GM12873 (cell line): ENCODE measurements around the gene GAPDHS.

ENCODE experiments used
- TF ChIP-seq, protein P1 (sequence below): IDR thresholded peaks from 2 replicates; pipeline ENCODE4 v1.5.1; 2012; ENCODE audit warnings: low read depth, mild to moderate bottlenecking, moderate library complexity, low read length, control low read depth; ENCODE audit not compliant: insufficient read depth; ENCODE audit errors: missing control alignments

The GAPDHS gene

DNA sequence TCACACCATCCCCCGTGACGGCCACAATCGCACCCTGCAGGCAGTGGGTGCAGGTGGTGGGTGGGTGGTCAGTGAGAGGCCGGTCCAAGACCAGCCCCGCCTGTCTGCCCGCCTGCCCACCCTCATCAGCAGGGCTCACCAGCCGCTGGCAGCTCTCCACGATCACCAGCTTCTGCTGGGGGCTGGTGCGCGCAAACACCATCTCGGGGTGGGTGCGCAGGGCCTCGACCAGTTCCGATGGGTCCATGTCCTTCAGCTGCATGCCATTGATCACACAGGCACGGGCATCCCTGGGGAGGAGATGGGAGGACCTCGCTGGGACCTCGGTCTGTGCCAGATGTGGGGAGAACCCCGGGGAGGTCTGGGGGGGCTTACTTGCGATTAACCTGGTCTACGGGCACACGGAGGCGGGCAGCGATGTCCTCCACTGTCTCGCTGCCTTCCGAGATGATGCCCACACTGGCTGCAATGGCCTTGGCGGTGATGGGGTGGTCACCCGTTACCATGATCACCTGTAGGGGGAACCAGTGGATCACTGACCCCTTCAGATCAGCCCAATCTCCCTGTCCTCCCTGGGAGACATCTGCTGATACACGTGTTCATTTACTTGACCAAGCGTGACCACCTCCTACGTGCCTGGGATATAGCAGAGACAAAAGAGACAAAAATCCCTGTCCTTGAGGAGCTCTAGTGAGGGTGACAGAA is 22.2 kb downstream of the GAPDHS start:
- TF ChIP-seq, protein P1, sequence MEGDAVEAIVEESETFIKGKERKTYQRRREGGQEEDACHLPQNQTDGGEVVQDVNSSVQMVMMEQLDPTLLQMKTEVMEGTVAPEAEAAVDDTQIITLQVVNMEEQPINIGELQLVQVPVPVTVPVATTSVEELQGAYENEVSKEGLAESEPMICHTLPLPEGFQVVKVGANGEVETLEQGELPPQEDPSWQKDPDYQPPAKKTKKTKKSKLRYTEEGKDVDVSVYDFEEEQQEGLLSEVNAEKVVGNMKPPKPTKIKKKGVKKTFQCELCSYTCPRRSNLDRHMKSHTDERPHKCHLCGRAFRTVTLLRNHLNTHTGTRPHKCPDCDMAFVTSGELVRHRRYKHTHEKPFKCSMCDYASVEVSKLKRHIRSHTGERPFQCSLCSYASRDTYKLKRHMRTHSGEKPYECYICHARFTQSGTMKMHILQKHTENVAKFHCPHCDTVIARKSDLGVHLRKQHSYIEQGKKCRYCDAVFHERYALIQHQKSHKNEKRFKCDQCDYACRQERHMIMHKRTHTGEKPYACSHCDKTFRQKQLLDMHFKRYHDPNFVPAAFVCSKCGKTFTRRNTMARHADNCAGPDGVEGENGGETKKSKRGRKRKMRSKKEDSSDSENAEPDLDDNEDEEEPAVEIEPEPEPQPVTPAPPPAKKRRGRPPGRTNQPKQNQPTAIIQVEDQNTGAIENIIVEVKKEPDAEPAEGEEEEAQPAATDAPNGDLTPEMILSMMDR, result peak; percentile 47

DNA sequence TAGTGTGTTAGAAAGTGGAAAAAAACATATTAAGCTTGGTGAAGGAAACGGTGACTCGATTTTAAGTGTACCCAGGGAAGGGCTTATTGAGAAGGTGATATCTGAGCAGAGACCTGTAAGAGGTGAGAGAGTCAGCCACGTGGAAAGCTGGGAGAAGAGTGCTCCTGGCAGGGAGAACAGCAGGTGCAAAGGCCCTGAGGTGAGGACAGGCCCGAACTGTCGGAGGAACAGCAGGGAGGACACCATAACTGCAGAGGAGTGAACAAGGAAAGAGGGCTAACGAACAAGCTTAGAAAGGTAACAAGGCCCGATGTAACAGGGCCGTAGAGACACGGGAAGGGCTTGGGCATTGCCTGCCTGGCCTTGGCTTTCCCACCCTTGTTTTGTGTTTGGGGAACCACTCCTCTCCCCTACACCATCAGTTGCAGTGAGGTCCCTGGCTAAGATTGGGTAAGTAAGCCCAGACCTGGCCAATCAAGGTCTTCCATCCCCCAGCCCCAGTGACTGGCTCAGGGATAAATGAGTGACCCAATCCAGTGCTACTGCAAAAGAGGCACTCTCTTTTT is 22.9 kb downstream of the GAPDHS start:
- TF ChIP-seq, protein P1, result no peak

DNA sequence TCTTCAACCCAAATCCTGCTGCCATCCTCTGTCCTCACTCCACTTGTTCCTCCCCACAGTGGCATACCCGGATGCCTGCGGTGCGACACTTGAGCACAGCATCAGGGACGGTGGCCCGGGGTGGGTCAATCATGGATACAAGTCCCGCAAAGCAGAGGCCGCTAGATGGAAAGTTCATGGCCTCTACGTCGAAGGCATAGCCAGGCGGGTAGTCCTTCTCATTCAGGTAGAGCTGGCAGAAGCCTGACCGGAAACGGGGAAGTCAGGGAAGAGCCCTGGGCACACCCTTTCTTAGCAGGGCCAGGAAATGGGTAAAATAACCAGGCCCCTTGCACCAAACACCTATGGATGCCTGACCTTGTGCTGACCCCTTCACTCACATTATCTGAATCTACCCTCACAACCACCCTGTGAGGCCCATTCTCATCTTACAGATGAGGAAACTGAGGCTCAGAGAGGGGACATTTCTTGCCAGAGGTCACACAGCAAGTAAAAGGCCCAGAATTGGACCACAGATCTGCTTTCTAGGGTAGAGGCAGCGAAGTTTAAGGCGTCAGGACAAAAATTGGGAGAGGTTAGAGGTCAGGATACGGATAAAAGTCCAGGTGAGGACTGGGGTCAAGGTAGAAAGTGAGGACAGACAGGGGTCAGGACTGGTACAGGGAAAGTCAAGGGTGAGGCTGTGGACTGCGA is 23.7 kb downstream of the GAPDHS start:
- TF ChIP-seq, protein P1, result no peak

DNA sequence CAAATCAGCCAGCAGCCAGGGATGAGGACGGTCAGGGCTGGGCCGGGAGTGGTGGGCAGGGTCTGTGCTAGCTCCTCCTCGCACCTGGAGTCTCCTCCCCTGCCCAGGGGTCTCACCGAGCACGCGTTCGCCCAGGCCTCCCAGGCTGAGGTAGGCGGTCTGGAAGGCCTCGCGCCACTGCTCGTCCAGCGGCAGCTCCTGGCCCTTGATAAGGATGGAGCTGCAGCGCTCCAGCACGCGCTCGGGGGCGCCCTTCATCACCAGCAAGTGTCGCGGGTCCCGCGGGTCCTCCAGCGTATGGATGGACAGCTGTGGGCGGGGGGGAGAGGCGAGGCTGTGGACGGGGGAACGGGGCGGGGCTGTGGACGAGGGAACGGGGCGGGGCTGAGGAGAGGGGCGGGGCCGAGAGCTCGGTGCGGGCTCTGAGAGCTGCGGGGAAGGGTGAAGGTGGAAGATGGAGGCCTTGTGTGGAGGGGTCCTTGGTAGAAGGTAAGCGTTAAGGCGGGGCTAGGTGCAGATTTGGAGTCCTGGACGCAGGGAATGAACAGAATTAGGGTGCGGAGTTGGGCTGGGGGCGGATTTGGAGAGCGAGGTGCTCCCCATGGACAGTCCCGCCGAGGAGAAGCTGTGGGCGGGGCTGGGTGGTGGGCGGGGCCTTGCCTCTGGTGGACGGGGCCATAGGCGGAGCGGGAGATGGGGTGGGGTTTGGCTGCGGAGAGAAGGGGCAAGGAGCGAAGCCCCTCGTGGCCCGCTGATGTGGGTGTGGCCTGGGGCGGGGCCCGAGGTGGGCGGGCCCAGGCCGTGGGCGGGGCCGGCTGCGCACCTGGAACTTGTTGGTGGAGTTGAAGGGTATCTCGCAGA is 24.5 kb downstream of the GAPDHS start:
- TF ChIP-seq, protein P1, result no peak

DNA sequence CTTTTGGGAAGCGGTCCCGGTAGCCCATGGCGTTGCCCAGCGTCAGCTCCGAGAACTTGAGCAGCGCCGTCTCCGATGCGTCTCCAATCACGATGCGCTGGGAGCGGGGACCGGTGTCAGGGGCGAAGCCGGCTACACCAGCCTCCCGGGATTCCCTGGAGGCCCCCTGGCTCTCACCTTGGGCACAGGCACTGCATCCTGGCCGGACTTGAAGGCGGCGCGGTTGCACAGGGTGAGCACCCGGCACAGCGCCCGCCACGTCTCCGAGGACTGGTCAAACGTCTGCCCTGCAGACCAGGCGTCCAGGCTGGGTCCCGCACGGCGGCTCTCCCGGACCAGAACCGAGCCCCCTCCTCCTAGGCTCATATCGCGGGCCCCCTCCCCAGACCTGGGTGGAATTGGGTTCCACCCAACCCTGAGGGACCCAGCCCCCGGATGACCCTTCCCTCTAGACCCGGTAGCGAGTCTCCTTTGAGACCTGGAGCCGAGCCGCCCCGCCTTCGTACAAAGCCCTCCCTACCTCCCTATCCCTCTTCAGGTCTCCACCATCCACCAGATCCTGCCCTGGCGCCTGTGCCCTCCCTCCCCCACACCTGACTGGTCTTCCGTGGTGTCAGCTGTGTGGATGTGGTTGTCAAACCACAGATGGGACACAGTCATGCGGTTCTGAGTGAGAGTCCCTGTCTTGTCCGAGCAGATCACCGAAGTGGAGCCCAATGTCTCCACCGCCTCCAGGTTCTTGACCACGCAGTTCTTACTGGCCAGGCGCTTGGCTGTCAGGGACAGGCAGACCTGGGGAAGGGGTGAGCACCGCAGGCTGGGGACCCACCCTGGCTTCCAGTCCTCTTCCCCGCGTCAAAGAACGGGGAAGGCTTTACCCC is 25.4 kb downstream of the GAPDHS start:
- TF ChIP-seq, protein P1, result no peak

DNA sequence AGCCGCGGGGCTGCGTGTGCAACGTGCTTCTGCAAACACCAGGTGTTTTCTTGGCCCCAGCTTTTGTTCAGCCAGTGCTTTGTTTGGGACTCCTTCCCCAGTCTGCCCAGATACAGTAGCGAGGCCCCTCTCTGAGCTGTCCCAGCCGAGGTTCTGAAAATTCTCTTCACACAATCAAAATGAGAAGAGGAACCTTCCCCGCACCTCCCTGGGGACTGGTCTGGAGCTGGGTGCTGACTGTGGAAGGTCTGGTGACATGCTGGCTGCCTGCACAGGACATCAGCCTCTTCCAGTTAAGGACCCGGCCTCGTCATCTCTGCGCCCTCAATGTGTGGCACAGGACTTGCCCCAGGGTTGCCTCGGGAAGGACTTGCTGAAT is 26.0 kb downstream of the GAPDHS start:
- TF ChIP-seq, protein P1, result no peak
